Activated CD4-positive, alpha-beta T cell treated with anti-CD3 and anti-CD28 coated beads, Interleukin-2, amount 50 U/mL, for 4 hours (primary cell): ENCODE data around the gene TNS3.
"Not testable (repeated sequence)": the region's sequence is repeated elsewhere in the genome, so short reads cannot be mapped to it uniquely, and the experiment has no call there.

Source experiments
- DNase-seq, 2 experiments: peaks; one replicate each; pipeline ENCODE4 v3.0.0-alpha.2; 2020

TNS3 gene

GRCh38 chr7:47581804-47582763, at the start of gene TNS3:
Gene TNS3 (minus strand): TSS chr7:47582111. CDS start chr7:47439636, 142,475 bp downstream.
- DNase-seq = no peak

- no peak for DNase-seq
These were observed 49.8 kb upstream of the TNS3 start for GRCh38 chr7:47631711-47632110.

GRCh38 chr7:47627580-47628283, 45.8 kb upstream of the TNS3 start:
- DNase-seq = no peak

GRCh38 chr7:47625861-47626715, 44.2 kb upstream of the TNS3 start:
- DNase-seq = no peak

- no peak for DNase-seq
These were observed 42.8 kb upstream of the TNS3 start for GRCh38 chr7:47624689-47625088.

- DNase-seq = no peak
These were observed 41.2 kb upstream of the TNS3 start for GRCh38 chr7:47622946-47623640.

GRCh38 chr7:47622586-47622945, 40.7 kb upstream of the TNS3 start:
- DNase-seq = no peak

- DNase-seq = no peak
These were observed 40.2 kb upstream of the TNS3 start for GRCh38 chr7:47621979-47622561.

GRCh38 chr7:47621347-47621746, 39.4 kb upstream of the TNS3 start:
- DNase-seq = no peak

- no peak for DNase-seq
These were observed 37.9 kb upstream of the TNS3 start for GRCh38 chr7:47619806-47620205.

- no peak for DNase-seq
These were observed 35.2 kb upstream of the TNS3 start for GRCh38 chr7:47617131-47617530.

GRCh38 chr7:47614450-47614849, 32.5 kb upstream of the TNS3 start:
- no peak for DNase-seq

- DNase-seq = no peak
These were observed 29.2 kb upstream of the TNS3 start for GRCh38 chr7:47611045-47611511.

GRCh38 chr7:47610506-47611044, 28.7 kb upstream of the TNS3 start:
- no peak for DNase-seq

- no peak for DNase-seq
These were observed 28.0 kb upstream of the TNS3 start for GRCh38 chr7:47609803-47610452.

- not testable (repeated sequence) for DNase-seq
These were observed 24.7 kb upstream of the TNS3 start for GRCh38 chr7:47606593-47607046.

- no peak for DNase-seq
These were observed 24.1 kb upstream of the TNS3 start for GRCh38 chr7:47605816-47606575.

- DNase-seq = no peak
These were observed 22.6 kb upstream of the TNS3 start for GRCh38 chr7:47604496-47604890.

- DNase-seq = not testable (repeated sequence)
These were observed 21.8 kb upstream of the TNS3 start for GRCh38 chr7:47603514-47604255.
